Mucosa of rectum (tissue), 2 donors: ENCODE results near the gene CUX1.
"Not testable (repeated sequence)": the region's sequence is repeated elsewhere in the genome, so short reads cannot be mapped to it uniquely, and the experiment has no call there.

ENCODE experiments used
- H3K27ac ChIP-seq, 2 donors: one replicate each; pipeline ENCODE4 v1.7.0; 2013; ENCODE audit warnings: inconsistent platforms in 2 of 2, low read depth in 2 of 2, low read length in 2 of 2
- H3K27me3 ChIP-seq, 2 donors: one replicate each; pipeline ENCODE4 v1.7.0; 2013; ENCODE audit warnings: low read length in 2 of 2; ENCODE audit not compliant: control insufficient read depth in 2 of 2, insufficient read depth in 2 of 2
- H3K36me3 ChIP-seq, 2 donors: one replicate each; pipeline ENCODE4 v1.7.0; 2013; ENCODE audit warnings: low read length in 2 of 2; ENCODE audit not compliant: control insufficient read depth in 2 of 2, insufficient read depth in 2 of 2
- H3K4me1 ChIP-seq, 2 donors: one replicate each; pipeline ENCODE4 v1.7.0; 2013; ENCODE audit warnings: low read length in 2 of 2, mild to moderate bottlenecking in 1 of 2; ENCODE audit not compliant: control insufficient read depth in 2 of 2, insufficient read depth in 2 of 2
- H3K4me3 ChIP-seq, 2 donors: one replicate each; pipeline ENCODE4 v1.7.0; 2013; ENCODE audit warnings: low read length in 2 of 2
- H3K9ac ChIP-seq, 2 donors: one replicate each; pipeline ENCODE4 v1.7.0; 2013; ENCODE audit warnings: low read length in 2 of 2, low read depth in 1 of 2, mild to moderate bottlenecking in 1 of 2
- H3K9me3 ChIP-seq, 2 donors: one replicate each; pipeline ENCODE4 v1.7.0; 2013; ENCODE audit warnings: low read length in 2 of 2; ENCODE audit not compliant: control insufficient read depth in 2 of 2
- donor health status: healthy.
- donor health status: Normal muscosa, but diverticular disease.

Gene CUX1

GRCh38 chr7:101861218-101861775 is 43.9 kb downstream of the CUX1 start:
- H3K9ac ChIP-seq, result no peak overlapping the region
- no peaks in the 10 kb centered on the region for H3K27me3 ChIP-seq
- H3K4me3 ChIP-seq, result no peak overlapping the region
- no peaks in the 10 kb centered on the region for H3K36me3 ChIP-seq
- no peaks in the 10 kb centered on the region for H3K9me3 ChIP-seq
- peaks cover 9 to 13% of the 10 kb centered on the region in 2 donors for H3K4me1 ChIP-seq
- H3K27ac ChIP-seq, result no peak overlapping the region

- Histone ChIP-seq H3K9ac (no peak overlapping the region), H3K4me3 (no peak overlapping the region), H3K27me3 (no peaks in the 10 kb centered on the region), H3K27ac (no peak overlapping the region), H3K4me1 (peaks cover under 1 to 1% of the 10 kb centered on the region in 2 donors), H3K9me3 (no peaks in the 10 kb centered on the region), H3K36me3 (no peaks in the 10 kb centered on the region)
Observed at GRCh38 chr7:101862280-101863220, 45.1 kb downstream of the CUX1 start.

GRCh38 chr7:101863598-101863997 is 46.2 kb downstream of the CUX1 start:
- Histone ChIP-seq H3K27me3 (no peaks in the 10 kb centered on the region), H3K27ac (no peak overlapping the region), H3K4me1 (peaks cover 0 to 2% of the 10 kb centered on the region in 2 donors), H3K36me3 (no peaks in the 10 kb centered on the region), H3K9ac (no peak overlapping the region), H3K4me3 (no peak overlapping the region), H3K9me3 (no peaks in the 10 kb centered on the region)

DNA sequence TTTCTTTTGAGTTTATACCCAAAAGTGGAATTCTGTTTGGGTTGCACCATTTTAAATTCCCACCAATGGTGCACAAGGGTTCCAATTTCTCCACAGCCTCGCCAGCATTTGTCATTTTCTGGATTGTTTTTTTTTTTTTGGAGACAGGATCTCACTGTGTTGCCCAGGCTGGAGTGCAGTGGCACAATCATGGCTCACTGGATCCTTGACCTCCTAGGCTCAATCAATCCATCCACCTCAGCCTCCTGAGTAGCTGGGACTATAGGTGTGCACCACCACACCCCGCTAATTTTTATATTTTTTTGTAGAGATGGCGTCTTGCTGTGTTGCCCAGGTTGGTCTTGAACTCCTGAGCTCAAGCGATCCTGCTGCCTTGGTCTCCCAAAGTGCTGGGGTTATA is 46.6 kb downstream of the CUX1 start:
- H3K36me3 ChIP-seq, result no peaks in the 10 kb centered on the region

DNA sequence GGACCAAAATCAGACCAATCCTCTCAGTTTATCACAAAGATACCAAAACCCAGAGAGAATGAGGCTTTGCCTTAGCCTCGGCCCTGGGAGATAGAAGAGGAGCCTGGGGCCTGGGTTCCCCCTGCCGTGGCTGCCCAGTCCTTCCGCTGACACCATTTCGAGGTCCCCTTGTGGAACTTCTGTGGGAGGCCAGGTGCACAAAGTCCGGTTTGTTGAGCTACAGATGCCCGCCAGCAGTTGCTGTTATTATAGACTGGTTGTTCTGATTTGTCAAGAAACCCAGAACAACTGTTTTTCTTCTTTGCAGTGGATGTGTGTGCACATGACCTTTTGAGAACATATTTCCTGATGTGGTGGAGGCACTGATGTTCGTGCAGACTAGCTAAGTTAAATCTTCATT is 47.6 kb downstream of the CUX1 start:
- Histone ChIP-seq H3K9me3 (no peaks in the 10 kb centered on the region), H3K9ac (no peak overlapping the region), H3K27me3 (no peaks in the 10 kb centered on the region), H3K4me3 (no peak overlapping the region), H3K27ac (no peak overlapping the region), H3K4me1 (peaks cover 7 to 15% of the 10 kb centered on the region in 2 donors), H3K36me3 (no peaks in the 10 kb centered on the region)

More for the DNA sequence above, 46.6 kb downstream of the CUX1 start:
- Histone ChIP-seq H3K9me3 (no peaks in the 10 kb centered on the region), H3K27ac (no peak overlapping the region), H3K27me3 (no peaks in the 10 kb centered on the region), H3K4me1 (peaks cover 0 to 7% of the 10 kb centered on the region in 2 donors), H3K9ac (no peak overlapping the region), H3K4me3 (no peak overlapping the region)

DNA sequence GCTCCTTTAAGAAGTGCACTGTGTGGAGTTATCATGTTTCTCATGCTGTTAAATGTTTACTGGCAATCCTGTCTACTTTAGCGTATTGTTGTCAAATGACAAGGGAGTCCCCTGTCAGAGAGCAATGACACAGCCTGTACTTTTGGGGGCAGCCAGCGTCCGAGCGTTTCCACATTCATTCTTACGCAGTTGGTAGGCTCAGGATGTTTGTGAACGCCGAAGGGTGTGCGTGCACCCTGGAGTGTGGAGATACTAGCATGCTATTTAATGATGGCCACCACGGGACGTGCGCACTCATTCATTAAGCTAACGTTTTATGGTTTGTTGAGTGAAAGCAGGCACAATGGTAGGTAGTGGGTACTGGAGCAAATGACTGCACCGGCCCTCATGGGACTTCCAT is 48.0 kb downstream of the CUX1 start:
- no peaks in the 10 kb centered on the region for H3K36me3 ChIP-seq
- peaks cover 11 to 19% of the 10 kb centered on the region in 2 donors for H3K4me1 ChIP-seq
- no peaks in the 10 kb centered on the region for H3K9me3 ChIP-seq
- no peak overlapping the region for H3K27ac ChIP-seq
- H3K27me3 ChIP-seq, result no peaks in the 10 kb centered on the region
- H3K9ac ChIP-seq, result no peak overlapping the region
- H3K4me3 ChIP-seq, result no peak overlapping the region

DNA sequence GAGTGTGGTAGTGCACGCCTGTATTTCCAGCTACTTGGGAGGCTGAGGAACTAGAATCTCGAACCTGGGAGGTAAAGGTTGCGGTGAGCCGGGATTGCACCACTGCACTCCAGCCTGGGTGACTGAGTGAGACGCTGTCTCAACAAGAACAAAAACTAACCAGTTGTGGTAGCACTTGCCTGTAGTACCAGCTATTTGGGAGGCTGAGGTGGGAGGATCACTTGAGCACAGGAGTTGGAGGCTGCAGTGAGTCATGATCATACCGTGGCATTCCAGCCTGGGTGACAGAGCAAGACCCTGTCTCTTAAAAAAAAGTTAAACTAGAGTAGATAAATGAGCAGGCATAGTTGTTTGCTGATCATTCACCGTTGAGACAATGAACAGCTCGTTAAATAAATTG is 48.9 kb downstream of the CUX1 start:
- no peak overlapping the region for H3K4me3 ChIP-seq
- H3K4me1 ChIP-seq, result peaks cover 14 to 23% of the 10 kb centered on the region in 2 donors
- no peaks in the 10 kb centered on the region for H3K9me3 ChIP-seq
- no peak overlapping the region for H3K27ac ChIP-seq
- H3K9ac ChIP-seq, result no peak overlapping the region
- H3K27me3 ChIP-seq, result no peaks in the 10 kb centered on the region
- no peaks in the 10 kb centered on the region for H3K36me3 ChIP-seq

DNA sequence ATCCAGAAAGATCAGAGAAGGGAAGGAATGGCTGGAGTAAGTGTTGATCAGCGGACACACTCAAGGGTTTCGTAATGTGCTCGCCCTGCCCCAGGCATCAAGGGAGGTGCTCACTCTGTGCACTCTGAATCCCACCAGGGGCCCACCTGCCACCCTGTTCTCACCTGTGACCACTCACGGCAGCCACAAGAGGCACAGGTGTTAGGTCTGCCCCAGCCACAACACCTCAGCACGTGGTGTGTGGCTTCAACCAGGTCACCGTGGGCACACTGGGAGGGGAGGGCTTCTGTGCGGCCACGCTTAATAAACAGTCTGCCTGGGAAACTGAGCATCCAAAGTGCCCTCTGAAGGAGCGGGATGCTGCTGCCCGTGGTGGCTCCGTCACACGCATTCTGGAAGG is 49.8 kb downstream of the CUX1 start:
- H3K36me3 ChIP-seq, result no peaks in the 10 kb centered on the region
- H3K27ac ChIP-seq, result no peak overlapping the region
- no peak overlapping the region for H3K9ac ChIP-seq
- no peaks in the 10 kb centered on the region for H3K27me3 ChIP-seq
- H3K4me1 ChIP-seq, result peaks cover 16 to 23% of the 10 kb centered on the region in 2 donors
- no peaks in the 10 kb centered on the region for H3K9me3 ChIP-seq
- no peak overlapping the region for H3K4me3 ChIP-seq

DNA sequence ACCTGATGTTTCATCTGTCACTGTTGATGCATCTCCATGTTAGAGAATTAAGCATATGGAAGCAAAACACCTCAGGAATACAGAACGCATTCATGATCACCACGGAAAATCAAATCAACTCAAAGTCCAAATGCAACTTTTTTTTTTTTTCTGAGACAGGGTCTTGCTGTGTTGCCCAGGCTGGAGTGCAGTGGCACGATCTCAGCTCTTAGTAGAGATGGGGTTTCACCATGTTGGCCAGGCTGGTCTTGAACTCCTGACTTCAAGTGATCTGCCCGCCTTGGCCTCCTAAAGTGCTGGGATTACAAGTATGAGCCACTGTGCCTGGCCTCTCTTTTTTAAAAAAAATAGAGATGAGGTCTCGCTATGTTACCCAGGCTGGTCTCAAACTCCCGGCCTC is 50.3 kb downstream of the CUX1 start:
- peaks cover 16 to 23% of the 10 kb centered on the region in 2 donors for H3K4me1 ChIP-seq
- H3K9me3 ChIP-seq, H3K36me3 ChIP-seq, H3K9ac ChIP-seq, H3K27ac ChIP-seq, H3K27me3 ChIP-seq, H3K4me3 ChIP-seq: not testable (repeated sequence)

GRCh38 chr7:101868191-101868950 is 50.9 kb downstream of the CUX1 start:
- peaks cover 16 to 23% of the 10 kb centered on the region in 2 donors for H3K4me1 ChIP-seq
- no peaks in the 10 kb centered on the region for H3K9me3 ChIP-seq
- H3K27ac ChIP-seq, result no peak overlapping the region
- no peaks in the 10 kb centered on the region for H3K27me3 ChIP-seq
- H3K36me3 ChIP-seq, result no peaks in the 10 kb centered on the region
- no peak overlapping the region for H3K9ac ChIP-seq
- H3K4me3 ChIP-seq, result no peak overlapping the region
